Bone marrow (tissue), 2 donors: ENCODE results near the gene MRE11.

Experiments used
- DNase-seq, 2 donors: peaks; one replicate each; lab custom pipeline; 2025; lab: John Stamatoyannopoulos, UW

MRE11 gene

DNA sequence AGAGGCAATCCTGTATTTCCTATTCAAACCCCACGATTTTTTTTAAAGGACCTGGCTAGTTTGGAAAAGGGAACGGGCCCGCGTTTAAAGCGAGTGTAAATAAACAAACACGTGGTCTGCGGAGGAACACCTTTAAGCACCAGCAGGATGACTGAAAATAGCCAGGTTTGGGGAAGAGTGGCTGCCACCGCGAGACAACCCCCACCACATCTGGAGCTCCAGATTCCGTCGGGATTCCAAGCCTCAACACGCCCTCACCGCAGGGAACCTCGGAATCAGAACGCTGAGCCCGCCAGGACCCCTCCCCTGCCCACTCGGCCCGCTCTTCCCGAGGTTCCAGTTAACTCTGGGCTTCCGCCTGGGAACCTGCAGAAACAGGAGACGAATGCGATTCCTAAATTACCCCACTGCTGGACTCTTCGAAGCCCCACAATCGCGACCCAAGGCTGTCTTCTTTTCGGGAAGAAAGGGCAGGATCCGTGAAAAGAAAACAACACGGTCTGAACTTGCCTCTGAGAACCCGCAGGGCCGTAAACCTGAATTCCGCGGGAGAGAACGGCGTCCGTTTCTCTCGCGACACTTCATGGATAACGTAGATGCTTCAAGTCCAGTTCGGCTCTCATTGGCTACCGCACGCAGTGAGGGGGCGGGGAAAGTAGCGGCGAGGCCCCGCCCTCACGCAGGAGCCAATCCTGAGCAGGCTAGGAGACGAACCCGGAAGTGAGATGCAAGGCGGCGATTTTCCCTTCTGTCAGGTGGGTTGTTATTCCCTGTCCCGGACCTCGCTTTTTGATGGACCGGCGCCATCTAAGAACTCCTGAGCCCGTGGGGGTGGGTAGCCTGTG, at the start of gene MRE11, which contains the start of gene ANKRD49:
Gene MRE11 (minus strand): TSS at position 564 of the 845 bp plus-strand sequence. CDS start 1,043 bp downstream, outside the sequence.
Gene ANKRD49 (plus strand): TSS at position 704 of the 845 bp plus-strand sequence. CDS start 2,710 bp downstream, outside the sequence.
- DNase-seq = peak; percentile 84 to 94

DNA sequence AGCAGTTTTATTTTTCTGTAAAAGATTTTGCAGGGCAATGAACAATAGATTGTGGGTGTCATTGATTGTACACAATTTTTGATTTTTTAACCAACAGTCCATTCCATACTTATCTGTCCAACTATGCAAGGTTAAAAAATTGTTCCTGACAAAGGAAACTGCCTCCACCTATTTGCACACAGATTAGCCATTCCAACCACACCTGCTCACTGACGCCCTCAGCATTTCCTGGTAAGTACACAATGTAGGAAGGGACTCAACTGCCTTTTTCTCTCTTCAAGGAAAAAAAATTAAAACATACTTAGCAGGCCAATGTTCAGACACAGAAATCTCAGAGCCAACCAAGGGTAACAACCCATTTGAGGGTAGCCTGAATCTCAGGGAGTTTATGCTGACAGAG, 45.8 kb upstream of the MRE11 start:
- no peak for DNase-seq

DNA sequence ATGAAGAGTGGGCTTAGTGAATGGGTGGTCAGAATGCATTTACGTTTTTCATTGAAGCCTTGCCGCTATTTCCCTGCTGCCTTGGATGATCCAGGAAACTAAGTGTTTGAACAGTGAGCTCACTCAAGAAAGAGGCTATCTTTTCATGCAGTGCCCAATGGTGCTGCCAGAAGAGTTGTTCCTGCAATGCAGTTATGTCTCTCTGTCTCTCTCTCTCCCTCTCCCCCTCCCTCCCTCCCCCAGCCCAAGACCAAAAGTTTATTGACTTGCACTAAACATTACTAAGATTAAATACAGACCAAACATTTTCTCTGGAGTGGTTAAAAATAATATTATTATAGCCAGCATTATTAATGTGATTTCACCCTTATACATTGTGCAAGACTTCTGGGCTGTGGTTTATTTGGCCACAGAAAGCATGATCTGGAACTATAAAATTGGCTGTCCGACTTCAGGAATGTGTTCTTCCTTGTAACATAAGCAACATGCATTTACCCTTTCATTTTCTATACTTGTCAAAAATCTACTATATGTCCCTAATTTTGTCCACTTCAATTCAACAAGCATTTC, 43.5 kb upstream of the MRE11 start:
- no peak for DNase-seq

DNA sequence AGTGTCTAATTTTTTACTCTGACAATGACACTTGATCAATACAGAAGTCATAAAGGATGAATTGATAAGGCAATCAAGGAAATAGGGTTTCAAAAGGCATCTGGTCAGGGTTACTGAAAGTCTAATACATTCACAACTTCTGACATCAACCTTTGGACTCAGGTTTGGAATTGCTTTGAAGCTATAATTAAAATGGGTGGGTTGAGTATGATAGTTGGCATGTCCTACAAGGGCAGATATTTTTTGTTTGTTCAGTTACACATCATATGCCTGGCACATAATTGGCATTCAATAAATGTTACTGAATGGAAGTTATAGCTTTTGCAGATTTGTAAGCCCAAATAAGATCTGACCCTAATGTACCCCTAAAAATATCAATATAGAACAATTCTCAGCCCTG, 42.7 kb upstream of the MRE11 start:
- no peak for DNase-seq

DNA sequence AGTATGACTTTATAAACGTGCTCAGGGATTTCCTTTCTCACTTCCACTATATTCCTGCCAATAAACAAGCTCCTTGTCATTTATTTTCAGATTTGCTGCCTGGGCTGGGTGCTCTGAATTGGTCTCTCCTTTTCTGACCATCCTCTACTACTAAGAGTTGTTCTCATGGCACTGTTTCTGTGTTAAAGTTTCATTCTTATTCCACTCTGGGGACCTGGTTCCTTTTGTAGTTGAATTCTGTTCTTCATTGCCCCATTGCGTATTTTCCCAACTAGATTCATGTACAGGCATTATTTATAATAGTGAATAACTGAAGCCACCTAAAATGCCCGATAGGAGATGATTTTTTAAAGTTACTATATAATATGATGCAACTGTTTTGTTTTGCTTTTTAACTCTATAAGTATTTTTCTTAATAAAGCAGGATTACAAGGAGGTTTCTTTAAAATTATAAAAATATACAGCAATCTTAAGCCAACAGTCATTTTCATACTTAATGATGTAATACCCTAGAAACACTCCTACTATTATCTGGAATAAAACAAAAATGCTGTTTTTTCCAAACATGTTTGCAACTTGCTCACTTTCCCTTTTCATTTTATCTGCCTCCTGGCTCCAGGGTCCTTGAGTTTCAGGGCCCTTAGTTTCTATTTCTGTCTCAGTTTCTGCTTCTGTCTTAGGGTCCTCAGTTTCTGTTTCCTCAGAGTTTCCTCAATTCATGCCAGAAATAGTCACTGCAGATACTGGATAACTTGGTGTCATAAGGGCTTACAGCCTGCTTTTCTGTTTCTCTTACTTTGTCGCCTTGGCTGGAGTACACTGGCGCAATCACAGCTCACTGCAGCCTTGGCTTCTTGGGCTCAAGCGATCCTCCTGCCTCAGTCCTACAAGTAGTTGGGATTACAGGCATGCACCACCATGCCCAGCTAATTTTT, 40.3 kb upstream of the MRE11 start:
- DNase-seq = peak in 1 of 2 donors; percentile 15

DNA sequence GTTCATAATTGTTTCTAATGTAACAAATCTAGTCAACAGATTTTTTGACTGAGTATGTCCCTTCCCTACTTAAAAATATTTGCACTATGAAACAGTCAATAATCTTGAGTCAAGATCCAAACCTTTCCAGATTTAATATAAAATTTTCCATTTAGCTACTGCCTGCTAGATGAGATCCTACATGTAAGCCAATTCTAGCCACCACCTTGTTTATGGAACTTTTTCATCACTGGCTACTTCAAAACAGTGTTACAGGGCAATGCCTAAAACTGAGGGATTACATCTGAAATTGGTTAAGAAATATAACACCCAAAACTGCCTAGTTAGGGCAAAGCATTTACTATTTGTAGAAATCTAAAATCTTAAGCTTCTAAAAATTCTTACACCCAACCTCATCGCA, 39.6 kb upstream of the MRE11 start:
- no peak for DNase-seq

DNA sequence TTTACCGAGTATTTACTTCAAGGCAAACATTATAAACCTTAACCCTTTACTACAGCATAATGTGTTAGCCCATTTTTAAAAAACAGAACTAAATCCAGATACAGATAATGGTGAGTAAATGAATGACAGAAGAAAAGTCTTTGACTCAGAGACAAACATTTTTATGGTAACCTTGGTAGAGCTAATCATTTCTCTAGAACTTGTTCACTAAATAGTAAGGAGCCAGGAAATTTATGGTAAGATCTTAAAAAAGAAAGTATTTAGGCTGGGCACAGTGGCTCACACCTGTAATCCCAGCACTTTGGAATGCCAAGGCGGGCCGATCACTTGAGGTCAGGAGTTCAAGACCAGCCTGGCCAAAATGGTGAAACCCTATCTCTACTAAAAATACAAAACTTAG, 38.6 kb upstream of the MRE11 start:
- DNase-seq = no peak

GRCh38 chr11:94528551-94528950, 34.9 kb upstream of the MRE11 start:
- DNase-seq = no peak

DNA sequence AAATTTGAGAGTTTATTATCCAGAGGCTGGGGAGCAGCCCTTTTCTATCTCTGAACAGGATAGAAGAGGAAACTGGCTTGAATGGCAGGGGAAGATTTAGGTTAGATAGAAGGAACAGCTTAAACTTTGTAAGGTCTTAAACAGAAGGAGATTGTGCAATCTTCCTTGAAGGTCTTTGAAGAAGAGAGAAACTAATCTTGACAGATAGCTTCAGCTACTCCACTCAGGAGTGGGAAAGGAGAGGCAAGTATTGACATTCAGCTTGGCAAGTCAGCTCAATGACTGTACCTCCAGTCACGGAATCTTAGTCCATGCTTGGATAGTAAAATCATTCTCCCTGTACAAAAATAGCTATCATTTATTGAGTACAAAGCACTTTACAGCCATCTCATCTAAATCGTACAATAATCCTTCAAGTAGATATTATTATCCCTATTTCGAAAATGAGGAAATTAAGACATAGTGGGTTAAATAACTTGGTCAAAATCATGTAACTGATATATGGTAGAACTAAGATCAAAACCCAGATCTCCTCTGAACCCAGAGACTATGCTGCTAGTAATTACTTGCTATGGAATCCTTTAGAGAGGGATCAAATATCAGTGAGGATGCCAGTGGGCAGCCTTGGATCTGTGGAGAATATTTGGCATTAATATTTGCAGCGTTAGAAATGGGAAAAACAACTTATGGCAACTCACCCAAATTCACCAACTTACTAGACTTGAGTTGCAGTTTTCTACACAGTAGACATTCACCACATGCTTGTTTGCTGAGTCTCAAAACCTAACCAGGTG, 33.2 kb upstream of the MRE11 start:
- DNase-seq = peak in 1 of 2 donors; percentile 40

DNA sequence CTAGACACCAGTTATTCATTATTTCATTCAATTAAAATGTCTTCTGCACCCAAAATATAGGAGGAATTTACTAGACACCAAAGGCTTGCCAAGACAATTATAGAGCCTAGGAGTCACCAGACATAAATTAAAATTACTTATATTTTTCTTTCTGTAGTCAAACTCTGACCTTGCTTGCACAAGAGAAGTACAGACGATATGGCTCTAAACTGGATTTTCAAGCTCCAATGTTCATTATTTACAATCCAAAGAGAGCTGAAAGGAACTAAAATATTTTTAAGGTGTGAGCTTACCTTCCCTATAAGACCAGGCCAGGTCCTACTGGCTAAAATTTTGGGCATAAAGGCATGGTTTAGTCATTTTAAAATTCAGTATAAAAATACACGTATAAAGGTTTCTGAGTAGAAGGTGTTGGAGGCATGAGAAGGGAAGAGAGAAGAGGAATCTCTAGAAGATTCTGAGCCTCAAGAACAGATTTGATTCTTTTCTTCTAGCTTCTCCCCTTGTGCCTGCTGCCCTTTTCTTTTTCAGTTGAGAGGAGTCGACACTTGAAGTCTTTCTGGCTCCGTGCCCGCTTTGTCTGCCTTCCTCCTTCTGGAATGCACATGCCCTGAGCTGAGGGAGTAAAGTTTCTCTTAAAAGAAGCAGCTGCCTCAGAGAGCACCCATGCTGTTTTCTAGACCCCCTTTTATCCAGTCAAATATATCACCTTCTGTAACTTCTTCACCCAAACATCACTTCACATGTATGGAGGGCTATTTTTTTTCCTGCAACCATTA, 32.1 kb upstream of the MRE11 start:
- DNase-seq = peak in 1 of 2 donors; percentile 77

DNA sequence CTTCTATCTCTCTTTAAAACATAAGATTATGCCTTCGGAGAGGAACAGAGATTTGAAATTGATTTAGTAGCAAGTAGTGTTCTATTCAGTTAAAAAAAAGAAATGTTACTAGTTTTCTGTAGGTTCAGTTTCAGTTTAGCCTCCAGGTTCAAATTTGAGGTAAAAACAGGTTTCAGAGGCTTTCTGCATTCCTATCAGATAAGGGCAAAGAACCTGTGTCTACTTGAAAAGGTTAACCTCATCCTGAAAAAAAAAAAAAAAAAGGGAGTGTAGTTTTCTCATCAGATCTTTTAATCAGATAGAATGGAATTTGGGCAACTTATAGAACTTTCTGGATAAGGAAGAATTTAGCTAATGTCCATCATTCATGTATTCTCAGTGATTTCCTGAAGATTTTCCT, 30.7 kb upstream of the MRE11 start:
- no peak for DNase-seq

DNA sequence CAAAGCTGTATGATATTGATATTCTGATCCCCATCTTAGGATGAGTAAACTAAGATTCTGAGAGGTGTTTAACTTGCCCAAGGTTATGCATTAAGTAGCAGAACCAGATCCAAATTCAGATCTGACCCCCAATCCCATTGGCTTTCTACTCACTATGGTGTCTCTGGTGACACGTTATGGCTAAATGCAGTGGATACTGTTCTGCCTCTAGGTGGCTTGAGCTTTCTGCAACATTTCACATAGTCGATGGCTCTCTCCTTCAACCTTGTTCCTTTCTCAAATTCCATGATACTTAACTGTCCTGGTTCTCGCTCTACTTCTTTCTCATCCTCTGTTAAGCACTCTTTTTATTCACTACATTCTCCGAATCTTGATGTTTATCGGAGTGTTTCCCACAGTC, 28.0 kb upstream of the MRE11 start:
- DNase-seq = no peak

DNA sequence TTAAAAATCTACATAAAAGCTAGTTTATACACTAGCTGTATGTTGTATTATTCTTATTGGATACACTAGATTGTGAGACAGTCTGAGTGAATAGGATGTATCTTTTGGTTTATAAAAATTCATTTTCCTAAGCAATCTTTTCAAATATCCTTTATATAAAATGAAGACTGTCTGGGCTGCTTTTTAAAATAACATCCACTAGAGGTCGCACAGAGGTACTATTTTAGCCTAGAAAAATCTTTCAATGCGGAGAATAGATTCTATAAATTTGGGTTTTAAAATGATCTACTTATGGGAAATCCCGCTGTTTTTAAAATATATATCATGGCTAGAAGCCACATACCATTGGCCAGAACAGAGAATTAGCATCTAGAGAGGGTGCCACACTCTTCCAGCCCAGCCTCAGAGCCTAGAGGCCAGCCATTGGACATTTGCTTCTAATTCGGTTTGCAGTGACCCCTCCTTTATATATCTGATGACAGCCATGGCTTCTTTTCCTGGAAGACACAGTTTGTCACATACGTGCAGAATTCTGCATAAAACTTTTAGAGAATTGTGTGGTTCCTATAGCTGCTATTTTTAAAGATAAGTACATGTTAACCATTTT, 25.9 kb upstream of the MRE11 start:
- DNase-seq = peak in 1 of 2 donors; percentile 59

DNA sequence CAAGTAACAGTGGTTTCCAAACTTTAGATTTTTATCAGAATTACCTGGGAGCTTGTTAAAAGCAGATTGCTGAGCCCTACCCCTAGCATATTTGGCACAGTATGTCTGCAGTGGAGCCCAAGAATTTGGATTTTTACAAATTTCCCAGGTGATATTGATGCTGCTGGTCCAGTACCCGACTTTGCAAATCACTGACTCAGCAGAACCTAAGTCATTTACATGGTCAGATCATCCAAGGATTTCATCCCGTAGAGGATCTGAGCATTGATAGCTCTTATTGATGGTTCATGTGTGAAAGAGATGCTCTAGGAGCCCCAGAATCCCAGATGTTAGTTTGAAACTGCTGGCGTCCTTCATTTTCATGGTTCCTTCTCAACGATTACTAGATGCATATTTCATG, 24.7 kb upstream of the MRE11 start:
- no peak for DNase-seq

- DNase-seq = no peak
These were observed 23.1 kb upstream of the MRE11 start for GRCh38 chr11:94516725-94517124.

DNA sequence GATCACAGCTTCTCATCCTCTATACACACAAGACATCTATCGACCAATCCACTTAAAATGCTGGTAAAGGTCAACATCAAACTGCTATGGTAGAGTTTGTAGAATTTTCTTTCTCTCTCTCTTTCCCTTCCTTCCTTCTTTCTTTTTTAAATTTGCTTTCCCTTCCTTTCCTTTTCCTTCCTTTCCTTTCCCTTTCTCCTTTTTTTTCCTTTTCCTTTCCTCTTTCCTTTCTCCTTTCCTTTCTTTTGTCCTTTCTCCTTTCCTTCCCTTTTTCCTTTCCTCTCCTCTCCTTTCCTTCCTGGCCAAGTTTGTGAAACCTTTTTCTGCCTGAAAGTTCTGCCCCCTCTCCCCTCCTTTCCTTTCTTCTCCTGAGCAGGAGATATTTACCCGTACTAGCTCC, 21.8 kb upstream of the MRE11 start:
- DNase-seq = no peak

DNA sequence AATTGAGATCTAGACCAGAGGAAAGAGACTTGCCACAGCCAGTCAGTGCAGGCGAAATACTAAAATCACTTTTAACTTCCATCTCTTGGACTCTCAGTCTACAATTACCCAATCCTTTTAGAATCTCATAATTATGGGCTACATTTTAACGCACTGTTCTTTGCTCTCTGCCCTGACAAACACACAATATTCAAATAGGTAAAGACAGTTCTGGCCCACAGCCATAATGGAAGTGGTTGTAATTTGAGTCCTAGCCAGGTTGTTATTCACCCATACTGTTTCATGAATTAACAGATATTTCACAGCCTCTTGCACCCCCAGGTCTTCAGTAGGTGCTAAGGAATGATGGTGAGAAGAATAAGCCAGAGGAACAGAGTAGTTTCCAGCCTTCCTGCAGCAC, 19.4 kb upstream of the MRE11 start:
- no peak for DNase-seq

DNA sequence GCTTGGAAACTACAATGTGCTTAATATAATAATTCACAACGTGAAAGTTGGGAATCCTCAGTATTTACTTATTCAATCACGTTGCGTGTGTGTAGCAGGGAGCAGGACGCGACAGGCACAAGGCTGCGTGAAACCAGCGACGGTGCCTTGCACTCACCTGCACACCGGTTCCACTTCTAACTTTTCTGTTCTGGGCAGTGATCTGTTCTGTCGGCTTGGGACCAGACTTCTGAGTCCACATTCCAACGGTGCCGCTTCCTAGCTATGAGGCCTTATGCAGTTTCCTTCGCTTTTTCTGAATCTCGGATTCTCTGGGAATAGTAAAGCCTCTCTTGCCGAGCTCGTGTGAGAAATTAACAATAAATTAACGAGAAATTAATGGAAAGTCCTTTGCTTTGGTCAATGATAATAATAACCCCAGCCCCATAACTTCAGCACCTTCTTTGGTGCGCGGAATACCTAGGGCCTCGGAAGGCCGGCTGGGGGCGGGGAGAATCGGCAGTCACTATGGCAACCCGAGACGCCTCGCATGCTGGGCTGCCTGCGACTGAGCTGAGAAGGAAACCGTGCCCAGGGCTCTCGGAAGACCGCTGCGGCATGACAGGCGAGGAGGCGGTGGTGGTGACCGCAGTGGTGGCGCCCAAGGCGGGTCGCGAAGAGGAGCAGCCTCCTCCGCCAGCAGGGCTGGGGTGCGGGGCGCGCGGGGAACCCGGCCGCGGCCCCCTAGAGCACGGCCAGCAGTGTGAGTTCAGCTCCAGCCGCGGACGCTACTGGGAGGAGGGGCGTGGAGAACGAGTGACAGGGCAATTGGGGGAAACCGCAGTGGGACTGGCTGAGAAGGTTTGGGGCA, 18.5 kb upstream of the MRE11 start, which contains the start of gene C11orf97:
Gene C11orf97 (plus strand): TSS at position 530 of the 850 bp plus-strand sequence. CDS start 68 bp downstream, at position 598.
- DNase-seq = no peak

- DNase-seq = no peak
These were observed 13.8 kb upstream of the MRE11 start for GRCh38 chr11:94507485-94507884.
